Measurements from ENCODE around the gene PCTP.

The PCTP gene

DNA sequence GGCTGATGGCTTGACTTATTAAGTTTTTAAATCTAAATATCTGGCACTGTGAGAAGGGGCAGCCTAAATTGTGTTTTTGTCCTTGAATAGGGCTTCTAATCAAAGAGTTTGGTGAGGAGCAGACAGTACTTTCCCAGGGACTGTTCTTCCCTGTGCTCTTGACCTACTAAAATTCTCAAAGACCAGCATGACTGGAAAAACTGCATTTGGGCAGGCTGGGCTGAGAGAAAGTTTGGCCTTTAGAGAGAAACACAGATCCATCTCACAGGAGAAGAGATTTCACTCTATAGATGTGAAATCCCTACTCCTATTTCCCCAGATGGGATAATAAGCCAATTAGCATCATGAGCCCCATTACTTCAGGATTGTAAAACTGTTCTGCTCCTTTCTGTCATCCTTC is 7.3 kb downstream of the PCTP start:
- H3K27ac ChIP-seq (ENCODE audit: poor library complexity, severe bottlenecking) = no peak overlapping the region
- no peaks in the 10 kb centered on the region for H3K9me3 ChIP-seq (ENCODE audit: severe bottlenecking)
- no peaks in the 10 kb centered on the region for H3K36me3 ChIP-seq (ENCODE audit: low read depth)
- no peaks in the 10 kb centered on the region for H3K27me3 ChIP-seq (ENCODE audit: insufficient read depth, poor library complexity, severe bottlenecking)
- H3K4me1 ChIP-seq (ENCODE audit: insufficient read depth, poor library complexity, severe bottlenecking) = peaks cover 3% of the 10 kb centered on the region
- TF ChIP-seq, protein P1, sequence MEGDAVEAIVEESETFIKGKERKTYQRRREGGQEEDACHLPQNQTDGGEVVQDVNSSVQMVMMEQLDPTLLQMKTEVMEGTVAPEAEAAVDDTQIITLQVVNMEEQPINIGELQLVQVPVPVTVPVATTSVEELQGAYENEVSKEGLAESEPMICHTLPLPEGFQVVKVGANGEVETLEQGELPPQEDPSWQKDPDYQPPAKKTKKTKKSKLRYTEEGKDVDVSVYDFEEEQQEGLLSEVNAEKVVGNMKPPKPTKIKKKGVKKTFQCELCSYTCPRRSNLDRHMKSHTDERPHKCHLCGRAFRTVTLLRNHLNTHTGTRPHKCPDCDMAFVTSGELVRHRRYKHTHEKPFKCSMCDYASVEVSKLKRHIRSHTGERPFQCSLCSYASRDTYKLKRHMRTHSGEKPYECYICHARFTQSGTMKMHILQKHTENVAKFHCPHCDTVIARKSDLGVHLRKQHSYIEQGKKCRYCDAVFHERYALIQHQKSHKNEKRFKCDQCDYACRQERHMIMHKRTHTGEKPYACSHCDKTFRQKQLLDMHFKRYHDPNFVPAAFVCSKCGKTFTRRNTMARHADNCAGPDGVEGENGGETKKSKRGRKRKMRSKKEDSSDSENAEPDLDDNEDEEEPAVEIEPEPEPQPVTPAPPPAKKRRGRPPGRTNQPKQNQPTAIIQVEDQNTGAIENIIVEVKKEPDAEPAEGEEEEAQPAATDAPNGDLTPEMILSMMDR (IDR thresholded peaks at IDR 0.05; ENCODE audit: poor library complexity, severe bottlenecking) = no peak
- DNase-seq (ENCODE audit: low spot score) (no peak), ATAC-seq (ENCODE audit: low read depth) (no peak)
- no peak overlapping the region for H3K4me3 ChIP-seq (ENCODE audit: severe bottlenecking)

DNA sequence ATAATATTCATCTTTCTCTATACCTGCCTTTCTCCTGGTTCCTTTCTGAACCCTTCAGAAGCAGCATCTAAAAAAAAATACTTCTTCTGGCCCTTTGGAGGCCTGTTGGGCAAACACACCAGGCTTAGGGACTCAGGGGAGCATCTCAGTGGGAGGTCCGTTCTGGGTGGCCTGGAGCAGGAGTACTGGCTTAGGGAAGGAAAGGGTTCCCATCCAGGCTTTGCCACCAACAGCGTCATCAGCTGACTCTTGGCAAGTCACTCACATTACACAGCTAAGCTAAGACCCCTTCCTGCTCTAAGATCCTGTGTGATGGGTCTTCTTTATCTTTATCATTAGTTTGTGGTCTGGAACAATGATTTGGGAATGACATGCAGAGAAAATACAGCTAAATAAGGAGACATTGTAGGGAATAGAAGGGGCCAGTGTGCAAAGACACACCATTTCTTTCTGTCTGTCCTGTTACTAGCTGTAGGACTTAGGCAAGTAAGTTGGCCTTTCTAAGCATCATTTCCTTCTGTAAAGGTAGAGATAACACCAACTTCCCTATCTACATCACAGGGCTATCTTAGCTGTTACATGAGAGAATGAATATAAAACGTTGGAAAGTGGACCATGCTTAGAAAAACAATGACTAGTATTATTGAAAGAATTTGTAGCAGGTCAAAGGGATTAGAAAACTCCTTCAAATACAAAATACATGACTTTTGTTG is 9.9 kb downstream of the PCTP start:
- Histone ChIP-seq H3K4me1 (ENCODE audit: insufficient read depth, poor library complexity, severe bottlenecking) (peaks cover 10% of the 10 kb centered on the region), H3K4me3 (ENCODE audit: severe bottlenecking) (no peak overlapping the region), H3K36me3 (ENCODE audit: low read depth) (no peaks in the 10 kb centered on the region), H3K27me3 (ENCODE audit: insufficient read depth, poor library complexity, severe bottlenecking) (no peaks in the 10 kb centered on the region), H3K27ac (ENCODE audit: poor library complexity, severe bottlenecking) (no peak overlapping the region), H3K9me3 (ENCODE audit: severe bottlenecking) (no peaks in the 10 kb centered on the region)
- TF ChIP-seq, protein P1 (IDR thresholded peaks at IDR 0.05; ENCODE audit: poor library complexity, severe bottlenecking) = no peak
- DNase-seq (ENCODE audit: low spot score) (no peak), ATAC-seq (ENCODE audit: low read depth) (no peak)

DNA sequence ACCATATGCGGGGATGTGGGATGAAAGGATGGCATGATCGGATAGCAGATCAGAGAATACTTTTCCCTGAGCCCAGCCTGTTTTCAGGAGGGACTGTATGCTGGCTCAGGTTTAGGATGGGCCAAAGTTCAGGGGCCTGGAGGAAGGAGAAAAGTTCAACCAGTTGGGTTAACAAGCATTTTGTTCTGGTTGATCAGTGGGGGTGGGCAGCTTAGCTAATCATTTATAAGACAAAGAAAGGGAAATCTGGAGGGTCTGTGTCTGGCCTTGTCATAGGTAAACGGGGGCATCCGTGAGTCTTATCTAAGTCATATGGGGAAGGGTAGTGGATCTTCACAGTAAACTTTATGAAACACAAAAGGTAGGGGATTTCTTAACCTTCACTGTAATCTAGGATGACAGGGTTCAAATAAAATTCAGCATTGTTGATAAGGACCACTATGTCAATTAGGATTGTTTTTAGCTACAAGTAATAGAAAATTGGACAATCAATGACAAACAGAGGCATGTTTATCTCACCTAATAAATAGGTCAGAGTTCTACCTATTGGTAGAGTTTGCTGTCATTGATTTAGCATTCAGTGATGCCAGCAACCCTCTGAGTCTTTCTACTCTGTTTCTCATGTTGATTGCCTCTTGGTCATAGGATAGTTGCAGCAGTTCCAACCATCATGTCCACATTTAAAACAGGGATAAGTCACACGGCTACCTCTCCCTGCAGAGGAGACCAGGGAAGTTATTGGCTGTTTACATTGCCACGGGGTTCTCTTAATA is 11.4 kb downstream of the PCTP start:
- Histone ChIP-seq H3K9me3 (ENCODE audit: severe bottlenecking) (no peaks in the 10 kb centered on the region), H3K27ac (ENCODE audit: poor library complexity, severe bottlenecking) (no peak overlapping the region), H3K4me3 (ENCODE audit: severe bottlenecking) (no peak overlapping the region), H3K4me1 (ENCODE audit: insufficient read depth, poor library complexity, severe bottlenecking) (peaks cover 10% of the 10 kb centered on the region), H3K27me3 (ENCODE audit: insufficient read depth, poor library complexity, severe bottlenecking) (no peaks in the 10 kb centered on the region), H3K36me3 (ENCODE audit: low read depth) (no peaks in the 10 kb centered on the region)
- no peak for ATAC-seq (ENCODE audit: low read depth)
- no peak for DNase-seq (ENCODE audit: low spot score)
- TF ChIP-seq, protein P1 (IDR thresholded peaks at IDR 0.05; ENCODE audit: poor library complexity, severe bottlenecking) = no peak

DNA sequence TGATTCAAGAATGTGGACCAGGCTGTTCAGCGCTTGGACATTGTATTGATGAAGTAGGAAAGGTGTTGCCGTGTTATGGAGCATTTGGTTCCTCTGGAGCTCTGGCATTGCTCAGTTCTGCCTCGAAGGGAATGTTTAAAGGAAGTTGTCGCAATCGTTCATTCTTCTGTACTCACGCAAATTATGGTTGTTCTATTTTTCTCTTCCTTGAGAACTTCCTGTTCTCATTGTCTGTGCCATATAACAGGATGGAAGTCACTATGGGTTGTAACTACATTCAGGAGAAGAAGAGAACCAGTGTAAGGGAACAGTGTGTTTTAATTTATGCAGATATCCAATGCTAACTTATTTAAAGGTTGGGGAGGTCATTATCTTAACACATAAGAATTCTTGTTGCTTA is 13.0 kb downstream of the PCTP start:
- Histone ChIP-seq H3K27me3 (ENCODE audit: insufficient read depth, poor library complexity, severe bottlenecking) (no peaks in the 10 kb centered on the region), H3K9me3 (ENCODE audit: severe bottlenecking) (no peaks in the 10 kb centered on the region), H3K27ac (ENCODE audit: poor library complexity, severe bottlenecking) (no peak overlapping the region), H3K4me1 (ENCODE audit: insufficient read depth, poor library complexity, severe bottlenecking) (peaks cover 10% of the 10 kb centered on the region), H3K4me3 (ENCODE audit: severe bottlenecking) (no peak overlapping the region), H3K36me3 (ENCODE audit: low read depth) (no peaks in the 10 kb centered on the region)
- DNase-seq (ENCODE audit: low spot score) (no peak), ATAC-seq (ENCODE audit: low read depth) (no peak)
- TF ChIP-seq, protein P1 (IDR thresholded peaks at IDR 0.05; ENCODE audit: poor library complexity, severe bottlenecking) = no peak

DNA sequence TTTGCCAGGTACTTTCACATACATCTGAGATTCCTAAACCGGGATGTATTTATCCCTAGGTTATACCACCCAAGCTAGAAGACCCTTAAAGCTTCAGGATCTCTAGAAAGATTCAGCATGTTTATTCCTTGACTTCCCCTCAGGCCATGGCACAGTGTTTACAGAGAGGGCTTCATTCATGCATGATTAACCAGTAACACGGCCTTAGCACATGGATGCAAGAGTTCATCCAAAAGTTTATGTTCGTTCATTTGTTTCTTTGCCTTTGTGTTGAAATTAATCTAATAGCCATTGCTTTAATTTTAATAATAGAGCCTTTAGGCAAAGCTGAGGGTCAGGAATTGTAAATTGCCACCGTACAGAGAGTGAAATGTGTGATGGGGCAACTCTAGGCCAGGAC is 13.8 kb downstream of the PCTP start:
- Histone ChIP-seq H3K4me3 (ENCODE audit: severe bottlenecking) (no peak overlapping the region), H3K4me1 (ENCODE audit: insufficient read depth, poor library complexity, severe bottlenecking) (peaks cover 13% of the 10 kb centered on the region), H3K36me3 (ENCODE audit: low read depth) (no peaks in the 10 kb centered on the region), H3K9me3 (ENCODE audit: severe bottlenecking) (no peaks in the 10 kb centered on the region), H3K27me3 (ENCODE audit: insufficient read depth, poor library complexity, severe bottlenecking) (no peaks in the 10 kb centered on the region), H3K27ac (ENCODE audit: poor library complexity, severe bottlenecking) (no peak overlapping the region)
- DNase-seq (ENCODE audit: low spot score) (no peak), ATAC-seq (ENCODE audit: low read depth) (no peak)
- TF ChIP-seq, protein P1 (IDR thresholded peaks at IDR 0.05; ENCODE audit: poor library complexity, severe bottlenecking) = no peak

Measured in RWPE2 (cell line).